HG02623 (cell line): Measurements from ENCODE around the gene PNCK.

Source experiments
- ATAC-seq: cut with Tn5 transposase; IDR thresholded peaks from one replicate; pipeline ENCODE4 v1.9.1; 2021; ENCODE audit warnings: moderate library complexity; ENCODE audit not compliant: unreplicated experiment

Gene PNCK

GRCh38 chrX:153665726-153666306 lies 7.8 kb downstream of the PNCK start:
- no peak for ATAC-seq

GRCh38 chrX:153662266-153662665 lies 11.3 kb downstream of the PNCK start:
- ATAC-seq: no peak

GRCh38 chrX:153659268-153659667 lies 14.3 kb downstream of the PNCK start:
- no peak for ATAC-seq

- no peak for ATAC-seq
Measured at GRCh38 chrX:153657161-153657560, 16.5 kb downstream of the PNCK start.

- ATAC-seq: no peak
Measured at GRCh38 chrX:153653556-153653955, 20.1 kb downstream of the PNCK start.

GRCh38 chrX:153651540-153652079 lies 22.0 kb downstream of the PNCK start:
- no peak for ATAC-seq

- ATAC-seq: no peak
Measured at GRCh38 chrX:153650959-153651358, 22.7 kb downstream of the PNCK start.

- ATAC-seq: no peak
Measured at GRCh38 chrX:153649915-153650782, 23.5 kb downstream of the PNCK start.

GRCh38 chrX:153649178-153649914 lies 24.3 kb downstream of the PNCK start:
- ATAC-seq: no peak

GRCh38 chrX:153648358-153649177 lies 25.0 kb downstream of the PNCK start:
- no peak for ATAC-seq

- no peak for ATAC-seq
Measured at GRCh38 chrX:153647461-153648357, 25.9 kb downstream of the PNCK start.

- ATAC-seq: no peak
Measured at GRCh38 chrX:153646620-153647373, 26.8 kb downstream of the PNCK start, which contains the start of gene DUSP9. TSS of gene DUSP9 (plus strand) at chrX:153647203. CDS start at chrX:153647954, 751 bp downstream.

- no peak for ATAC-seq
Measured at GRCh38 chrX:153645921-153646488, 27.6 kb downstream of the PNCK start.

- ATAC-seq: no peak
Measured at GRCh38 chrX:153645151-153645550, 28.5 kb downstream of the PNCK start.

GRCh38 chrX:153644356-153645125 lies 29.1 kb downstream of the PNCK start:
- ATAC-seq: no peak

- no peak for ATAC-seq
Measured at GRCh38 chrX:153643431-153644351, 29.9 kb downstream of the PNCK start.
